ENCODE data around the gene CHAC1. TPM values are rescaled to one million over a fixed set of nuclear protein-coding genes. Genes with fewer than 3 reads are reported as not detected.

The CHAC1 gene
- total RNA-seq, 3 donors from 2014 or later (not counting 1 experiment from before 2014, with no cell fraction given) = 1.1 to 1.7 TPM; not detected in 1

GRCh38 chr15:40956541-40956982 lies 3.3 kb downstream of the CHAC1 start:
- DNase-seq (no peak), ATAC-seq (no peak)
- intact Hi-C loops (cut with micrococcal nuclease) = no loop called here
- no peaks in the 10 kb centered on the region for H3K9me3 Mint-ChIP-seq
- H3K27ac Mint-ChIP-seq = no peak overlapping the region
- Histone ChIP-seq H3K27ac (ENCODE audit: low read length) (no peak overlapping the region), H3K27me3 (ENCODE audit: control insufficient read depth, insufficient read depth, low read length) (no peaks in the 10 kb centered on the region), H3K36me3 (ENCODE audit: control insufficient read depth, insufficient read depth, low read length) (no peaks in the 10 kb centered on the region), H3K4me1 (ENCODE audit: control insufficient read depth, insufficient read depth, low read length) (peaks cover 18% of the 10 kb centered on the region), H3K9me3 (ENCODE audit: control insufficient read depth, insufficient read depth, low read length) (no peaks in the 10 kb centered on the region), H3K4me3 (ENCODE audit: low read length) (no peak overlapping the region)
- no peaks in the 10 kb centered on the region for H3K36me3 Mint-ChIP-seq
- no peak overlapping the region for H3K4me3 Mint-ChIP-seq
- H3K27me3 Mint-ChIP-seq (ENCODE audit: low read depth in 2 of 2) = peaks cover 0 to 6% of the 10 kb centered on the region in 2 donors
- no peak for TF ChIP-seq CTCF (IDR thresholded peaks at IDR 0.05)
- WGBS (ENCODE audit: insufficient coverage) = 90% methylated on average over 3 of the region's 3 CpGs
- H3K4me1 Mint-ChIP-seq = peaks cover 0 to 11% of the 10 kb centered on the region in 2 donors

- H3K36me3 Mint-ChIP-seq = no peaks in the 10 kb centered on the region
- H3K9me3 ChIP-seq (ENCODE audit: control insufficient read depth, insufficient read depth, low read length) = no peaks in the 10 kb centered on the region
- peaks cover 0 to 6% of the 10 kb centered on the region in 2 donors for H3K27me3 Mint-ChIP-seq (ENCODE audit: low read depth in 2 of 2)
- H3K9me3 Mint-ChIP-seq = no peaks in the 10 kb centered on the region
- H3K4me1 Mint-ChIP-seq = peaks cover 0 to 11% of the 10 kb centered on the region in 2 donors
- H3K27ac Mint-ChIP-seq = no peak overlapping the region
- DNase-seq (no peak), ATAC-seq (no peak)
- no peak overlapping the region for H3K4me3 ChIP-seq (ENCODE audit: low read length)
- no peak overlapping the region for H3K27ac ChIP-seq (ENCODE audit: low read length)
- 93% methylated on average over 2 of the region's 4 CpGs for WGBS (ENCODE audit: insufficient coverage)
- no peak overlapping the region for H3K4me3 Mint-ChIP-seq
- intact Hi-C loops (cut with micrococcal nuclease) = no loop called here
- peaks cover 17% of the 10 kb centered on the region for H3K4me1 ChIP-seq (ENCODE audit: control insufficient read depth, insufficient read depth, low read length)
- no peaks in the 10 kb centered on the region for H3K36me3 ChIP-seq (ENCODE audit: control insufficient read depth, insufficient read depth, low read length)
- no peaks in the 10 kb centered on the region for H3K27me3 ChIP-seq (ENCODE audit: control insufficient read depth, insufficient read depth, low read length)
- TF ChIP-seq CTCF (IDR thresholded peaks at IDR 0.05) = no peak
Measured at GRCh38 chr15:40957041-40957555, 3.8 kb downstream of the CHAC1 start.

- H3K36me3 ChIP-seq (ENCODE audit: control insufficient read depth, insufficient read depth, low read length) = no peaks in the 10 kb centered on the region
- TF ChIP-seq CTCF (IDR thresholded peaks at IDR 0.05) = no peak
- ATAC-seq = no peak
- H3K4me1 ChIP-seq (ENCODE audit: control insufficient read depth, insufficient read depth, low read length) = peaks cover 12% of the 10 kb centered on the region
- intact Hi-C loops (cut with micrococcal nuclease) = no loop called here
- no peak overlapping the region for H3K27ac Mint-ChIP-seq
- peaks cover 0 to 6% of the 10 kb centered on the region in 2 donors for H3K27me3 Mint-ChIP-seq (ENCODE audit: low read depth in 2 of 2)
- no peaks in the 10 kb centered on the region for H3K9me3 Mint-ChIP-seq
- DNase-seq = no peak
- no peaks in the 10 kb centered on the region for H3K36me3 Mint-ChIP-seq
- H3K27ac ChIP-seq (ENCODE audit: low read length) = no peak overlapping the region
- no peaks in the 10 kb centered on the region for H3K9me3 ChIP-seq (ENCODE audit: control insufficient read depth, insufficient read depth, low read length)
- no peaks in the 10 kb centered on the region for H3K27me3 ChIP-seq (ENCODE audit: control insufficient read depth, insufficient read depth, low read length)
- 82% methylated on average over 9 of the region's 9 CpGs for WGBS (ENCODE audit: insufficient coverage)
- H3K4me3 ChIP-seq (ENCODE audit: low read length) = no peak overlapping the region
- no peak overlapping the region for H3K4me3 Mint-ChIP-seq
- peaks cover 0 to 9% of the 10 kb centered on the region in 2 donors for H3K4me1 Mint-ChIP-seq
Measured at GRCh38 chr15:40957581-40958051, 4.3 kb downstream of the CHAC1 start.

- DNase-seq (no peak), ATAC-seq (no peak)
- Histone ChIP-seq H3K4me1 (ENCODE audit: control insufficient read depth, insufficient read depth, low read length) (peaks cover 9% of the 10 kb centered on the region), H3K9me3 (ENCODE audit: control insufficient read depth, insufficient read depth, low read length) (no peaks in the 10 kb centered on the region), H3K4me3 (ENCODE audit: low read length) (no peak overlapping the region), H3K27me3 (ENCODE audit: control insufficient read depth, insufficient read depth, low read length) (no peaks in the 10 kb centered on the region), H3K27ac (ENCODE audit: low read length) (no peak overlapping the region), H3K36me3 (ENCODE audit: control insufficient read depth, insufficient read depth, low read length) (no peaks in the 10 kb centered on the region)
- intact Hi-C loops (cut with micrococcal nuclease) = no loop called here
- Mint-ChIP-seq H3K27me3 (ENCODE audit: low read depth in 2 of 2) (peaks cover 0 to 9% of the 10 kb centered on the region in 2 donors), H3K4me3 (no peak overlapping the region), H3K36me3 (no peaks in the 10 kb centered on the region), H3K27ac (no peak overlapping the region), H3K9me3 (no peaks in the 10 kb centered on the region), H3K4me1 (peaks cover 0 to 5% of the 10 kb centered on the region in 2 donors)
- WGBS (ENCODE audit: insufficient coverage) = 88% methylated on average over 6 of the region's 6 CpGs
- no peak for TF ChIP-seq CTCF (IDR thresholded peaks at IDR 0.05)
Measured at GRCh38 chr15:40958146-40958545, 4.9 kb downstream of the CHAC1 start.
